ENCODE data around the gene MANSC4.
A peak's percentile ranks its signal among the peaks of the same experiment; 100 is the strongest.

MANSC4 gene

GRCh38 chr12:27771481-27772327, 8.3 kb downstream of the MANSC4 start:
- Histone ChIP-seq H3K79me2 (no peaks in the 10 kb centered on the region), H3K9me3 (ENCODE audit: control insufficient read depth, low read length) (no peaks in the 10 kb centered on the region), H3K27ac (no peak overlapping the region), H3K27me3 (ENCODE audit: control insufficient read depth, insufficient read depth, low read length) (no peaks in the 10 kb centered on the region), H2AFZ (peak overlapping the region; percentile 1), H3K4me3 (ENCODE audit: low read depth, low read length) (no peak overlapping the region), H3K4me1 (no peaks in the 10 kb centered on the region), H3K4me2 (ENCODE audit: low read length) (no peak overlapping the region), H3K36me3 (ENCODE audit: control insufficient read depth, insufficient read depth, low read length) (no peaks in the 10 kb centered on the region), H3K9ac (no peak overlapping the region)
- TF ChIP-seq, protein P1, sequence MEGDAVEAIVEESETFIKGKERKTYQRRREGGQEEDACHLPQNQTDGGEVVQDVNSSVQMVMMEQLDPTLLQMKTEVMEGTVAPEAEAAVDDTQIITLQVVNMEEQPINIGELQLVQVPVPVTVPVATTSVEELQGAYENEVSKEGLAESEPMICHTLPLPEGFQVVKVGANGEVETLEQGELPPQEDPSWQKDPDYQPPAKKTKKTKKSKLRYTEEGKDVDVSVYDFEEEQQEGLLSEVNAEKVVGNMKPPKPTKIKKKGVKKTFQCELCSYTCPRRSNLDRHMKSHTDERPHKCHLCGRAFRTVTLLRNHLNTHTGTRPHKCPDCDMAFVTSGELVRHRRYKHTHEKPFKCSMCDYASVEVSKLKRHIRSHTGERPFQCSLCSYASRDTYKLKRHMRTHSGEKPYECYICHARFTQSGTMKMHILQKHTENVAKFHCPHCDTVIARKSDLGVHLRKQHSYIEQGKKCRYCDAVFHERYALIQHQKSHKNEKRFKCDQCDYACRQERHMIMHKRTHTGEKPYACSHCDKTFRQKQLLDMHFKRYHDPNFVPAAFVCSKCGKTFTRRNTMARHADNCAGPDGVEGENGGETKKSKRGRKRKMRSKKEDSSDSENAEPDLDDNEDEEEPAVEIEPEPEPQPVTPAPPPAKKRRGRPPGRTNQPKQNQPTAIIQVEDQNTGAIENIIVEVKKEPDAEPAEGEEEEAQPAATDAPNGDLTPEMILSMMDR (IDR thresholded peaks at IDR 0.05) = no peak

DNA sequence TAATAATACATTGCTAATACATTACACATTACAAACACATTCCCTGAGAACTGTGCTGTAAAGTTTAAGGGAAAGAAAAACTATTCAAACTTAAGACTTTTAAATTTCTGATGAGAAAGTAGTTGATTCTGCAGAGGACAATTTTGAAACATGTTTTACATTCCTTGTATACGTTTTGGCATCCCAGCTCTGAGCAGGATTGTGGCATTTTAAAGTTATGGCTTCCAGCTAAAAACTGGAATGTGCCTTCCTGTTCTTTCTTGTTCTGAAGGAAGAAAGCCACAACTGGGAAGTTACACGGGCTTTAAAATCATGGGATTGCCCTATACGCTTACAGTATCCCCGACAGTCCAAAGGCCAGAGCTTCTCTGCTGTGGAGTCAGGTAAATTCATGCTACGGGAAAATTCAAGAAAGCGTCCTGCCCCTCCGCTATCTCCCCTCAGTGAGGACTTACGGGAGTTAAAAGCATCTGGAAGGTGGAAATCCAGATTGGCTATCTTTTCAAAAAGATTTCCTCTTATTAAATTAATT, 10.8 kb downstream of the MANSC4 start:
- Histone ChIP-seq H3K9me3 (ENCODE audit: control insufficient read depth, low read length) (no peaks in the 10 kb centered on the region), H3K27ac (no peak overlapping the region), H3K36me3 (ENCODE audit: control insufficient read depth, insufficient read depth, low read length) (no peaks in the 10 kb centered on the region), H3K9ac (no peak overlapping the region), H3K79me2 (no peaks in the 10 kb centered on the region), H3K4me3 (ENCODE audit: low read depth, low read length) (no peak overlapping the region), H3K27me3 (ENCODE audit: control insufficient read depth, insufficient read depth, low read length) (no peaks in the 10 kb centered on the region), H3K4me2 (ENCODE audit: low read length) (no peak overlapping the region), H2AFZ (no peak overlapping the region), H3K4me1 (no peaks in the 10 kb centered on the region)
- TF ChIP-seq, protein P1 (IDR thresholded peaks at IDR 0.05) = no peak

DNA sequence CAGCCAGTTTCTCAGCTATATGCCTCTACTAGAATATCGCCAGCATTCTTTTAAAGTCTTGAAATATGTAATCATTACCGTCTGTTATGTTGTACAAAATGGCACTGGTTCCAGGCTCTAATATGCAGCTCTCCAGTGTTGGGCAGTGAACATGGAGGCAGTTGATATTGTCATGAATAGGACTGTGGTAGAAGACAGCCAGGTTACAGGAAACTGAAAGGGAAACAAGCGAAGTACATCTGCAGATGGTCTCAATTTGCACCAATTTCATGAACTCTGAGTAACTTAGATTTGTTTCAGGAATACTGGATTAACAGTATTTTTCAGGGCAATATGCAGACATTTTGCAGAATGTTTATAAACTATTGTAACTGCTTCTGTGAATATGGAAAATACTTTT, 13.4 kb downstream of the MANSC4 start:
- Histone ChIP-seq H3K27me3 (ENCODE audit: control insufficient read depth, insufficient read depth, low read length) (no peaks in the 10 kb centered on the region), H2AFZ (no peak overlapping the region), H3K4me3 (ENCODE audit: low read depth, low read length) (no peak overlapping the region), H3K27ac (no peak overlapping the region), H3K9me3 (ENCODE audit: control insufficient read depth, low read length) (no peaks in the 10 kb centered on the region), H3K4me2 (ENCODE audit: low read length) (no peak overlapping the region), H3K9ac (no peak overlapping the region), H3K79me2 (no peaks in the 10 kb centered on the region), H3K36me3 (ENCODE audit: control insufficient read depth, insufficient read depth, low read length) (no peaks in the 10 kb centered on the region), H3K4me1 (no peaks in the 10 kb centered on the region)
- TF ChIP-seq, protein P1 (IDR thresholded peaks at IDR 0.05) = no peak

DNA sequence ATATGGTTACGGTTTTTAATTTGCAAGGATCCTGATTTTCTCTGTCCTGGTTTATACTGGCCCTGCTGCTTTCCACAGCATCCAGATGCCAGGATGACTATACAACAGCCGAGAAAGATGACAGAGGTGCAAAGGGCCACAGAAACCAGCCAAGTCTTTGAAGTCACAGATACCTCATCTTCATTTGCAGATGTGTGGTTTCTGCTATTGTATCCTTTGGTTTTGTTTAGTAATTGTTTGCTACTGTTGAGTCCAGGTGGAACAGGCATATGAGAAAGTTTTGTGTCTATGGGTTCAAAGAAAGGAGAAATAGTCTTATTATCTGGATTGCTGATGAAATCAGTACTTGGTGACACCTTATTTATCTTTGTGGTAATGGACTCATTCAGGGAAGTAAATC, 17.3 kb downstream of the MANSC4 start:
- Histone ChIP-seq H3K9me3 (ENCODE audit: control insufficient read depth, low read length) (no peaks in the 10 kb centered on the region), H3K9ac (no peak overlapping the region), H3K36me3 (ENCODE audit: control insufficient read depth, insufficient read depth, low read length) (no peaks in the 10 kb centered on the region), H2AFZ (no peak overlapping the region), H3K27me3 (ENCODE audit: control insufficient read depth, insufficient read depth, low read length) (no peaks in the 10 kb centered on the region), H3K79me2 (no peaks in the 10 kb centered on the region), H3K4me2 (ENCODE audit: low read length) (no peak overlapping the region), H3K4me1 (no peaks in the 10 kb centered on the region), H3K27ac (no peak overlapping the region), H3K4me3 (ENCODE audit: low read depth, low read length) (no peak overlapping the region)
- TF ChIP-seq, protein P1 (IDR thresholded peaks at IDR 0.05) = no peak
